Measurements from ENCODE around the gene GPR132. TPM values are rescaled to one million over a fixed set of nuclear protein-coding genes. Genes with fewer than 3 reads are reported as not detected.
"Not testable (repeated sequence)": the region's sequence is repeated elsewhere in the genome, so short reads cannot be mapped to it uniquely, and the experiment has no call there.

Gene GPR132
- total RNA-seq, 2 donors from 2014 or later, result 1.8 to 3.1 TPM

GRCh38 chr14:105053421-105053820 lies 11.8 kb downstream of the GPR132 start:
- no peak for DNase-seq (ENCODE audit: low spot score)
- intact Hi-C loops (cut with DNase I), result loop anchor here in 1 of 2 donors (10.0 kb wide), 1 partner anchor 159 kb away; no protein-coding TSS in a partner anchor

- no peak for DNase-seq (ENCODE audit: low spot score)
- intact Hi-C loops (cut with DNase I), result loop anchor here in 1 of 2 donors (10.0 kb wide), 1 partner anchor 157 kb away; no protein-coding TSS in a partner anchor
Observed at GRCh38 chr14:105052110-105052458, 13.1 kb downstream of the GPR132 start.

- no peak for DNase-seq (ENCODE audit: low spot score)
- intact Hi-C loops (cut with DNase I), result loop anchor here in 1 of 2 donors (10.0 kb wide), 1 partner anchor 157 kb away; no protein-coding TSS in a partner anchor
Observed at GRCh38 chr14:105051182-105052109, 13.8 kb downstream of the GPR132 start.

- intact Hi-C loops (cut with DNase I), result loop anchor here in 1 of 2 donors (10.0 kb wide), 1 partner anchor 156 kb away; no protein-coding TSS in a partner anchor
Observed at GRCh38 chr14:105050551-105050897, 14.7 kb downstream of the GPR132 start.

GRCh38 chr14:105049753-105050550 lies 15.3 kb downstream of the GPR132 start:
- intact Hi-C loops (cut with DNase I), result loop anchor here in 1 of 2 donors (10.0 kb wide), 1 partner anchor 155 kb away; no protein-coding TSS in a partner anchor
- DNase-seq (ENCODE audit: low spot score), result no peak

More at GRCh38 chr14:105050551-105050897, 14.7 kb downstream of the GPR132 start:
- DNase-seq (ENCODE audit: low spot score), result no peak

- intact Hi-C loops (cut with DNase I), result loop anchor here in 1 of 2 donors (2.0 kb wide), 1 partner anchor 71 kb away; no protein-coding TSS in a partner anchor
Observed at GRCh38 chr14:105047283-105048016, 17.8 kb downstream of the GPR132 start.

GRCh38 chr14:105046891-105047282 lies 18.3 kb downstream of the GPR132 start:
- intact Hi-C loops (cut with DNase I), result loop anchor here in 1 of 2 donors (2.0 kb wide), 1 partner anchor 70 kb away; no protein-coding TSS in a partner anchor
- no peak for DNase-seq (ENCODE audit: low spot score)

More at GRCh38 chr14:105047283-105048016, 17.8 kb downstream of the GPR132 start:
- DNase-seq (ENCODE audit: low spot score), result no peak

- intact Hi-C loops (cut with DNase I), result loop anchor here (2.0 kb wide), 2 partner anchors 69 to 149 kb away; no protein-coding TSS in a partner anchor
- peak; percentile 98 for DNase-seq (ENCODE audit: low spot score)
Observed at GRCh38 chr14:105045710-105046326, 19.4 kb downstream of the GPR132 start.

GRCh38 chr14:105043641-105044040 lies 21.6 kb downstream of the GPR132 start:
- intact Hi-C loops (cut with DNase I), result loop anchor here (2.0 kb wide), 2 partner anchors 67 to 147 kb away; no protein-coding TSS in a partner anchor
- DNase-seq (ENCODE audit: low spot score), result no peak

GRCh38 chr14:105042813-105043212 lies 22.4 kb downstream of the GPR132 start:
- no peak for DNase-seq (ENCODE audit: low spot score)
- intact Hi-C loops (cut with DNase I), result no loop called here

GRCh38 chr14:105041841-105042765 lies 23.1 kb downstream of the GPR132 start:
- DNase-seq (ENCODE audit: low spot score), result no peak
- intact Hi-C loops (cut with DNase I), result no loop called here

- intact Hi-C loops (cut with DNase I), result no loop called here
- DNase-seq (ENCODE audit: low spot score), result no peak
Observed at GRCh38 chr14:105039458-105040205, 25.6 kb downstream of the GPR132 start.

GRCh38 chr14:105035616-105036015 lies 29.6 kb downstream of the GPR132 start:
- intact Hi-C loops (cut with DNase I); DNase-seq (ENCODE audit: low spot score): not testable (repeated sequence)

- DNase-seq (ENCODE audit: low spot score), result peak; percentile 23
- intact Hi-C loops (cut with DNase I), result no loop called here
Observed at GRCh38 chr14:105034315-105035039, 30.8 kb downstream of the GPR132 start.

- DNase-seq (ENCODE audit: low spot score); intact Hi-C loops (cut with DNase I): not testable (repeated sequence)
Observed at GRCh38 chr14:105033412-105033900, 31.8 kb downstream of the GPR132 start.

- intact Hi-C loops (cut with DNase I), result not testable (repeated sequence)
- DNase-seq (ENCODE audit: low spot score), result peak; percentile 2
Observed at GRCh38 chr14:105032451-105032901, 32.8 kb downstream of the GPR132 start.

Measured in posterior vena cava (tissue), 2 donors.